Erythroblast (primary cell): ENCODE data around the gene CDK7.

ENCODE experiments used
- GATA1 ChIP-seq: IDR thresholded peaks from 2 replicates; pipeline ENCODE4 v1.6.1; 2011; ENCODE audit warnings: low read depth, mild to moderate bottlenecking, control low read depth, low read length, moderate library complexity
- POLR2A ChIP-seq: IDR thresholded peaks from 2 replicates; pipeline ENCODE4 v1.6.1; 2011; ENCODE audit warnings: mild to moderate bottlenecking, low read length

GRCh38 chr5:69315972-69316371 is 81.3 kb downstream of the CDK7 start:
- TF ChIP-seq GATA1 = no peak
- TF ChIP-seq POLR2A = no peak
